HepG2 (cell line): ENCODE results near the gene MPV17L2. TPM values are rescaled to one million over a fixed set of nuclear protein-coding genes. Genes with fewer than 3 reads are reported as not detected.

Experiments used
- ELF1 ChIP-seq: sonication (generic); formaldehyde crosslinking; IDR thresholded peaks from 2 replicates; pipeline ENCODE4 v1.4.0; 2020; ENCODE audit warnings: missing genetic modification reagents
- ETS1 ChIP-seq: sonication (generic); formaldehyde crosslinking; IDR thresholded peaks from 2 replicates; pipeline ENCODE4 v1.4.0; 2020; ENCODE audit warnings: missing genetic modification reagents
- FOXO4 ChIP-seq: sonication (generic); formaldehyde crosslinking; conservative IDR thresholded peaks from 2 replicates; pipeline ENCODE4 v1.8.1; 2023; ENCODE audit warnings: missing genetic modification reagents
- IRF9 ChIP-seq: sonication (generic); formaldehyde crosslinking; IDR thresholded peaks from 2 replicates; pipeline ENCODE4 v1.8.0; 2022; ENCODE audit warnings: missing genetic modification reagents, mild to moderate bottlenecking, borderline replicate concordance
- MAZ ChIP-seq, 2 experiments: sonication (generic) in 1 of 2; formaldehyde crosslinking in 1 of 2; IDR thresholded peaks; 2 replicates each; pipeline versions ENCODE4 v1.5.0 to v1.6.1; 2012 to 2020; ENCODE audit warnings: low read depth in 2 of 2, mild to moderate bottlenecking in 2 of 2, borderline replicate concordance in 1 of 2, improper control_type of control experiment in 1 of 2, low read length in 1 of 2, missing genetic modification reagents in 1 of 2, moderate library complexity in 1 of 2
- MIER2 ChIP-seq: IDR thresholded peaks from 2 replicates; pipeline ENCODE4 v1.6.1; 2016; ENCODE audit warnings: missing biosample characterization, missing genetic modification reagents
- NFAT5 ChIP-seq: sonication (generic); formaldehyde crosslinking; IDR thresholded peaks from 2 replicates; pipeline ENCODE4 v1.4.0; 2020; ENCODE audit warnings: missing genetic modification reagents
- PHF20 ChIP-seq: sonication (generic); formaldehyde crosslinking; IDR thresholded peaks from 2 replicates; pipeline ENCODE4 v1.5.0; 2020; ENCODE audit warnings: mild to moderate bottlenecking, missing genetic modification reagents
- TFAP4 ChIP-seq: sonication (generic); IDR thresholded peaks from 2 replicates; pipeline ENCODE4 v1.6.1; 2016; ENCODE audit warnings: low read depth, borderline replicate concordance
- XRCC5 ChIP-seq: fragments of 200-400 bp; formaldehyde crosslinking; optimal IDR thresholded peaks from 2 replicates; pipeline ENCODE3; 2017; ENCODE audit warnings: mild to moderate bottlenecking, low read length
- YEATS2 ChIP-seq: sonication (generic); formaldehyde crosslinking; IDR thresholded peaks from 2 replicates; pipeline ENCODE4 v1.4.0; 2020; ENCODE audit warnings: missing genetic modification reagents, borderline replicate concordance
- ZNF121 ChIP-seq: sonication (generic); formaldehyde crosslinking; IDR thresholded peaks from 2 replicates; pipeline ENCODE4 v1.5.0; 2020; ENCODE audit warnings: mild to moderate bottlenecking, missing genetic modification reagents
- ZNF460 ChIP-seq: sonication (generic); formaldehyde crosslinking; IDR thresholded peaks from 2 replicates; pipeline ENCODE4 v1.5.1; 2020; ENCODE audit warnings: missing genetic modification reagents, mild to moderate bottlenecking, borderline replicate concordance
- ZNF790 ChIP-seq: sonication (generic); formaldehyde crosslinking; IDR thresholded peaks from 2 replicates; pipeline ENCODE4 v1.8.0; 2022; ENCODE audit warnings: missing genetic modification reagents, mild to moderate bottlenecking, borderline replicate concordance
- ZNF891 ChIP-seq: sonication (generic); formaldehyde crosslinking; IDR thresholded peaks from 2 replicates; pipeline ENCODE4 v1.5.0; 2020; ENCODE audit warnings: mild to moderate bottlenecking, missing genetic modification reagents
- polyA plus RNA-seq, 8 experiments: library from polyadenylated mRNA; depleted of rRNA in 3 of 8; stranded (reverse) in 7 of 8; unstranded in 1 of 8; fragments of >200 nt; fragmentation: Illumina TruSeq in 4 of 8; extraction: Trizol in 4 of 8; gene quantifications; 2 replicates each; pipeline versions ENCODE4 v1.2.1 to v1.2.3, GENCODE V29; 2011 to 2016; ENCODE audit warnings: low read depth in 4 of 8, missing spikeins in 1 of 8, mixed read lengths in 1 of 8; ENCODE audit not compliant: insufficient read depth in 1 of 8
- total RNA-seq, 5 experiments: library from RNA; depleted of rRNA; stranded (reverse); fragments of >200 nt; fragmentation: Illumina TruSeq; extraction: Trizol; gene quantifications; 2 replicates each; pipeline ENCODE4 v1.2.3, GENCODE V29; 2016; ENCODE audit warnings: low read depth in 1 of 5

Gene MPV17L2
- total and polyA plus RNA-seq, 2 of the 13 experiments (the other 11 are each of a cell fraction or from before 2014, with no cell fraction given): 13.6 to 16.7 TPM

GRCh38 chr19:18224525-18225354, 31.7 kb downstream of the MPV17L2 start (continued):
- no peak for TF ChIP-seq MIER2 (CRISPR knock-in tag)
- TF ChIP-seq ZNF790 (CRISPR knock-in tag): peak; percentile 63; the same call in 1 of the 2 replicates
- TF ChIP-seq PHF20 (CRISPR knock-in tag): no peak
- TF ChIP-seq TFAP4: no peak
- no peak for TF ChIP-seq FOXO4
- no peak for TF ChIP-seq MAZ (IDR thresholded peaks at IDR 0.05; ENCODE audit: borderline replicate concordance, low read depth, low read length)
- no peak for TF ChIP-seq MAZ (CRISPR knock-in tag; IDR thresholded peaks at IDR 0.05; ENCODE audit: low read depth)
- TF ChIP-seq XRCC5: no peak
- TF ChIP-seq IRF9 (CRISPR knock-in tag): 0 out of 2 replicates have a peak, but pooled peaks have one; percentile 13
- TF ChIP-seq ZNF121: no peak
- TF ChIP-seq ZNF891 (CRISPR knock-in tag): peak; percentile 46
- TF ChIP-seq ETS1 (CRISPR knock-in tag): no peak
- TF ChIP-seq YEATS2 (CRISPR knock-in tag): peak; percentile 86; the same call in 1 of the 2 replicates
- TF ChIP-seq NFAT5 (CRISPR knock-in tag): no peak
- no peak for TF ChIP-seq ELF1 (CRISPR knock-in tag)
- no peak for TF ChIP-seq ZNF460 (CRISPR knock-in tag)
